ENCODE data around the gene MLXIPL. TPM values are rescaled to one million over a fixed set of nuclear protein-coding genes. Genes with fewer than 3 reads are reported as not detected.

The MLXIPL gene
- polyA plus RNA-seq, 1 experiment, result not detected

GRCh38 chr7:73578342-73579128 is 45.8 kb downstream of the MLXIPL start, which contains the start of gene TBL2:
TBL2 (minus strand) TSS chr7:73578579; CDS start chr7:73578549, 30 bp downstream.
- Histone ChIP-seq H3K4me3 (ENCODE audit: low read depth, low read length) (peak within 1 kb of the TSS; percentile 90), H3K36me3 (ENCODE audit: control insufficient read depth, insufficient read depth, low read length) (peaks cover 8% of the 10 kb centered on the region), H3K27me3 (ENCODE audit: control insufficient read depth, insufficient read depth, low read length) (no peaks in the 10 kb centered on the region)
- CTCF ChIA-PET, result interaction anchor here (0.8 to 1.9 kb wide), 4 partner anchors 28 to 147 kb away, joined by 3 to 5 read pairs (median 3); no protein-coding TSS in a partner anchor
- DNase-seq (ENCODE audit: low read depth), result peak; percentile 88
- TF ChIP-seq CTCF (IDR thresholded peaks at IDR 0.05; ENCODE audit: insufficient read depth, low read depth, low read length), result peak; percentile 38; the same call in 1 of the 2 replicates
- POLR2A ChIA-PET, result interaction anchor here (1.0 kb wide), 1 partner anchor 18 kb away, joined by 12 read pairs; no protein-coding TSS in a partner anchor

GRCh38 chr7:73577627-73578341 is 46.5 kb downstream of the MLXIPL start:
- peaks cover 15% of the 10 kb centered on the region for H3K36me3 ChIP-seq (ENCODE audit: control insufficient read depth, insufficient read depth, low read length)
- DNase-seq (ENCODE audit: low read depth), result no peak
- H3K27me3 ChIP-seq (ENCODE audit: control insufficient read depth, insufficient read depth, low read length), result no peaks in the 10 kb centered on the region
- no peak for TF ChIP-seq CTCF (IDR thresholded peaks at IDR 0.05; ENCODE audit: insufficient read depth, low read depth, low read length)
- ChIA-PET POLR2A (interaction anchor here (1.0 kb wide), 1 partner anchor 18 kb away, joined by 12 read pairs; no protein-coding TSS in a partner anchor), CTCF (interaction anchor here (0.9 to 1.5 kb wide), 3 partner anchors 21 to 148 kb away, joined by 3 read pairs; no protein-coding TSS in a partner anchor)
- peak overlapping the region; percentile 90 for H3K4me3 ChIP-seq (ENCODE audit: low read depth, low read length)

- no peak for DNase-seq (ENCODE audit: low read depth)
- Histone ChIP-seq H3K27me3 (ENCODE audit: control insufficient read depth, insufficient read depth, low read length) (no peaks in the 10 kb centered on the region), H3K4me3 (ENCODE audit: low read depth, low read length) (no peak overlapping the region), H3K36me3 (ENCODE audit: control insufficient read depth, insufficient read depth, low read length) (peaks cover 36% of the 10 kb centered on the region)
- CTCF ChIA-PET, result no interaction called here
- TF ChIP-seq CTCF (IDR thresholded peaks at IDR 0.05; ENCODE audit: insufficient read depth, low read depth, low read length), result no peak
- POLR2A ChIA-PET, result interaction anchor here (0.6 kb wide), 1 partner anchor 17 kb away, joined by 3 read pairs; the partner anchor contains the start of gene BCL7B
Measured at GRCh38 chr7:73573791-73574190, 50.5 kb downstream of the MLXIPL start.

DNA sequence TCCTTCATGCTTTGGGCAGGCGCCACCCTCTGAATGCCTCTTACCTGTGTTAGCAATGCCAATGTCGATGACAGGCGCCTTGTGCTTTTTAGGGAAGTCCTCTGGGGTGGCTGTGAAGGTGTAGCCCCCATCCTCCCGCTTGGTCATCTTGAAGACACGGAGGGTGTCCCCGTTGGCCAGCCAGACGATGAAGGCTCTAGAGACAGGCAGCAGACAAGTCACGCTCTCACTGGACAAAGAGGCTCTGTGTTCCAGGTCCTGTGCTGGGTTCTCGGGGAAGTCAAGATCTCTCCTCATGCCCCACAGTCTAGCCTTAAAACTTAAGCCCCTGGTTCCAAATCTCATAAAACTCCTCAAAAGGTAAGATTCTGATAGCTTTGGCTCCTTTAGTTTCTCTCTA is 51.0 kb downstream of the MLXIPL start:
- ChIA-PET POLR2A (no interaction called here), CTCF (no interaction called here)
- peaks cover 36% of the 10 kb centered on the region for H3K36me3 ChIP-seq (ENCODE audit: control insufficient read depth, insufficient read depth, low read length)
- no peak for DNase-seq (ENCODE audit: low read depth)
- TF ChIP-seq CTCF (IDR thresholded peaks at IDR 0.05; ENCODE audit: insufficient read depth, low read depth, low read length), result no peak
- H3K4me3 ChIP-seq (ENCODE audit: low read depth, low read length), result no peak overlapping the region
- no peaks in the 10 kb centered on the region for H3K27me3 ChIP-seq (ENCODE audit: control insufficient read depth, insufficient read depth, low read length)

GRCh38 chr7:73572767-73573186 is 51.5 kb downstream of the MLXIPL start:
- TF ChIP-seq CTCF (IDR thresholded peaks at IDR 0.05; ENCODE audit: insufficient read depth, low read depth, low read length), result no peak
- Histone ChIP-seq H3K4me3 (ENCODE audit: low read depth, low read length) (no peak overlapping the region), H3K27me3 (ENCODE audit: control insufficient read depth, insufficient read depth, low read length) (no peaks in the 10 kb centered on the region), H3K36me3 (ENCODE audit: control insufficient read depth, insufficient read depth, low read length) (peaks cover 36% of the 10 kb centered on the region)
- no peak for DNase-seq (ENCODE audit: low read depth)
- POLR2A ChIA-PET, result no interaction called here
- CTCF ChIA-PET, result no interaction called here
